ENCODE measurements around the gene RPL3.

The RPL3 gene

GRCh38 chr22:39279170-39279850 is 40.1 kb downstream of the RPL3 start:
- no peak for DNase-seq

GRCh38 chr22:39278040-39278439 is 41.4 kb downstream of the RPL3 start:
- DNase-seq, result no peak

GRCh38 chr22:39277142-39277607 is 42.2 kb downstream of the RPL3 start:
- no peak for DNase-seq

DNA sequence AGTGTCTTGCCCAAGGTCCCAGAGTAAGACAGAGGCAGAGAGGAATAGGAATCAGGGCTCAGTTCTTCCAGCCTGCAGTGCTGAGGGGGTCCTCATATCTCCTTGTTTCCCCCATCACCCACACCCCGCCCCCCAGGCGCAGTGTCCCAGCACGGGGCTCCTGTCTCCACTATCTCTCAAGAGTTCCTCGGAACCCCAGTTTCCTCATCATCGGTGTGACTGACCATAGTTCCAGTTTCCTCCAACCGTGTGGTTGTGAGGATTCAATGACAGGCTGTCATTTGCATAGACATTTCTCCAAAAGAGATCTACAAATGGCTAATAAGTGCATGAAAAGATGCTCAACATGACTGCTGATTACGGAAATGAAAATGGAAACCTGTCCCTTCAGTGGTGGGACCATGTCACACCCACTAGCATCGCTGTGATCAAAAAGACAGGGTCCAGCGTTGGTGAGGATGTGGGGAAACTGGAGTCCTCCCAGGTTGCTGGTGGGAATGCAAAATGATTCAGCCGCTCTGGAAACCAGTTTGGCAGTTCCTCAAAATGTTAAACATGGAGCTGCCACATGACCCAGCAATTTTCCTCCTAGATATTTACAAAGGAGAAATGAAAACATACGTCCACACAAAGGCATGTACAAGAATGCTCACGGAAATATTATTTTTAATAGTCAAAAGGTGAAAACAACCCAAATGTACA is 42.8 kb downstream of the RPL3 start:
- DNase-seq, result no peak

GRCh38 chr22:39275814-39276439 is 43.5 kb downstream of the RPL3 start:
- no peak for DNase-seq

DNA sequence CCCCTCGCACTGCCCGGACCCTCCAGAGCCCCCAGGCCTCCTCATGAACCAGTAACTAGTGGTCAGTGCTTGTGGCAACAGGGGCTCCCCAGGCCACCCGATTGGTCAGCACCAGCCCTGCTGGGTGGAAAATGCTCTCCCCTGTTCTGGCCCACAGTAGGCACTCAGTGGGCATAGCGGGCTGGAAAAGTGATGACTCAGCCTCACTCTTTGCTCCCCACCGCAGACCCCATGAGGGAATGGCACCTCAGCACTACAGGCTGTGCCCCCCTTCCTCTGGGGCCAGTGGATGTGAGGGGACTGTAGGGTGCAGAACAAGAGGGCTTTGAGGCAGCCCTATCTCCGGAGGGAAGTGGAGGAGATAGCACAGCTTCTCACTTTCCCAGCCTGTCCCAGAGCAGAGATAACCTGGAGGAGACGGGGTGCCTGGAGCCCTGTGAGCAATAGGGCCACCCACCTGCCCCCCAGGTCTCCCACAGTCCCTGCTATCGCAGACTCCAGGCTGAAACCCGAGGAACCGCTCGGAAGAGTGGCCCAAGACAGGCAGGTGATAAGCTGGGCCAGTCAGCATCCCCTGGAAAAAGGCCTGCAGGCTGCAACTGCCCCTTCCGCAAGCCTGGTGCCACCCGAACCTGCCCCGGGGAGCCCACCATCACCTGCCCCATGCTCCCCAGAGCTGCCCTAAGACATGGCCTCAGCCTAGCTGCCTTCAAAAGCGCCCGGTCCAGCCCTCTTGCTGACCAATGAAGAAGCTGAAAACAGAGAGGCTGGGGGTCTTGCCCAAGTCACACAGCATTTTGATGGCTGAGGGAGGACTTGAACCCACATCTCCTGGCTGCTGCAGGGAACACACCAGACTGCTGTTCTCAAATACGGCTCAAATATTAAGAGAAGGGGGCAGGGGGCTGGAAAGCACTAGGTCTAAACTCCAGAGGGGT is 45.2 kb downstream of the RPL3 start:
- no peak for DNase-seq

GRCh38 chr22:39270792-39271191 is 48.6 kb downstream of the RPL3 start:
- DNase-seq, result no peak

GRCh38 chr22:39270280-39270679 is 49.1 kb downstream of the RPL3 start:
- DNase-seq, result no peak

DNA sequence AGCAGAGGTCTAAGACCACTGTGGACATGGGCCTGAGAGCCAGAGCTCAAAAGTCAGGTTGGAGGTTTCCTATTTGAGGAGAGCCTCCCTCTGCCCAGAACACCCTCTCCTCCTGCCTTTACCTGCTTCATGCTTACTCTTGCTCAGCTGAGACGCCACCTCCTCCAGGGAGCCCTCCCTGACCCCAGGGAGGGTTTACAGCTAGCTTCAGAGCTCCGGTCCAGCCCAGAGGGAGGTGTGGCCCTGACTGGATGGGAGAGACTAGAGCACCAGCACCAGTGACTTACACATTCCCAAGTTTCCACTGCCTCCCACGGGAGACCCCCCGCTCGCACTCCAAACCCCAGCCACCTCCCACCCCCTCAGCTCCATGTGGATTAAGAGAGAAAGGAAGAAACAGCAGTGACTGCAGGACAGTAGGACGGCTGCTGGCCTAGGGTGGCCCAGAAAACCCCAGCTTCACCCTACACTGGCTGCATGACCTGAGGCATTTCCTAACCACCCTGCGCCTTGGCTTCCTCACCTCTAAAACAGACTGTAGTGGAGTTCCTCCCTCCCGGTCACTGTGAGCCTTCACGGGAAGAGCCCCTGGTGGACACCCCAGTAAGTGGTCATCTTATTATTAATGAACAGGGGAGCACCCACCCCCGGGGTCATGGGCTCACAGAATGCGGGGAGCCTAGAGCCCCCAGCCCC is 50.2 kb downstream of the RPL3 start:
- DNase-seq, result no peak

DNA sequence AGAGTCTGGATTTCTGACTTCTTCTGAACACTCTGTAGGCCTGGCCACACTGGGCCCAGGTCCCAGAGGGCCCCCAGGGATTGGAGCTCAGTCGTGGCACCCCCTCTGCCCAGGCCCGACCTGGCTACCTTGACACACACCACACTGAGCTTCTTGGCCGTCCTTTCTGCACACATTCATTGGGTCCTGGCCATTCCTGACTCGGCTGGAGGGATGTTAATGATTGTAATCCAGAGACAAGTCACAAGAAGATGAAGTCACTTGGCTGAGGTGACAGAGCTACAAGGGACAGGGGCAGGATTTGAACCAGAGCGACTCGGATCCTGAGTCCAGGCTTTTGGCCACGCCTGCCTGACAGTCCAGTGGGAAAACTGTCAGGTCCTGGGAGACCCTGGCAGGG is 50.8 kb downstream of the RPL3 start:
- DNase-seq, result no peak

DNA sequence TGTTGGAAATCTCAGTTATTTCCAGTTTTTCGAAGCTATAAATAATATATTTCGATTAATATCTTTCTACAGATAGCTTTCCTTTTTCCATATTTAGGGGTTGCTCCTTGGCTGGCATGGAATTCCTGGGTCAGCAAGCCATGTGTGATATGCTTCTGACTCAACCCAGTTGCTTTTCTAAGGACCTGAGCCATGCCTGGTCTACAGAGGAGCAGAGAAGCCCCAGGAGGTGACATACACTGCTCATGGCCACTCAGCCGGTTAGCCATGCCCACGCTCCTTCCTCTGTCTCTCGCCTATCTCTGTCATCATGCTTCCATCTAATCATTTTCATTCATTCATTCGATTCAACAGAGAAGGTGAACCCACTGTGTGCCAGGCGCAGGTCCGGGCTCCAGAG is 51.4 kb downstream of the RPL3 start:
- no peak for DNase-seq

DNA sequence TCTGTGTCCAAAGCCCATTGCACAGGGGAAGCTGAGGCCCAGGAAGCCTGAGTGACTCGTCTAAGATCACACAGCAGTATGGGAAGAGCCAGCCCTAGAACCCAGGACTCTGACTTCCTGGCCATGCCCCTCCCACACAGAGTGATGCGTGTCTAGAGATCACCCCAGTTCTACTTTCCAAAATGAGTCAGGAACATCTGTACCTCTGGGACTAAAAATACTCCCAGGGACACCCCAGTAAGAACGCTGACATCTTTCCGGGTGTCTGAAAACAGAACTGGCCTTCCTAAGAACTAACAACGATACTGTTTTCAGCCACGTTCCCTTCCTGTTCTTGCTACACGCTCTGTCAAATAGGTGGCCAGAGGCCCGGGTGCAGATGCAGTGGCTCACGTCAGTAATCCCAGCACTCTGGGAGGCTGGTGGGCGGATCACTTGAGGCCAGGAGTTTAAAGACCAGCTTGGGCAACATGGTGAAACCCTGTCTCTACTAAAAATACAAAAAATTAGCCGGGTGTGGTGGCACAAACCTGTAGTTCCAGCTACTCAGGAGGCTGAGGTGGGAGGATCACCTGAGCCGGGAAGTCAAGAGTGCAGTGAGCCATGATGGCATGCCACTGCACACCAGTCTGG is 52.9 kb downstream of the RPL3 start:
- no peak for DNase-seq

- no peak for DNase-seq
Observed at GRCh38 chr22:39265143-39265886, 54.1 kb downstream of the RPL3 start.

DNA sequence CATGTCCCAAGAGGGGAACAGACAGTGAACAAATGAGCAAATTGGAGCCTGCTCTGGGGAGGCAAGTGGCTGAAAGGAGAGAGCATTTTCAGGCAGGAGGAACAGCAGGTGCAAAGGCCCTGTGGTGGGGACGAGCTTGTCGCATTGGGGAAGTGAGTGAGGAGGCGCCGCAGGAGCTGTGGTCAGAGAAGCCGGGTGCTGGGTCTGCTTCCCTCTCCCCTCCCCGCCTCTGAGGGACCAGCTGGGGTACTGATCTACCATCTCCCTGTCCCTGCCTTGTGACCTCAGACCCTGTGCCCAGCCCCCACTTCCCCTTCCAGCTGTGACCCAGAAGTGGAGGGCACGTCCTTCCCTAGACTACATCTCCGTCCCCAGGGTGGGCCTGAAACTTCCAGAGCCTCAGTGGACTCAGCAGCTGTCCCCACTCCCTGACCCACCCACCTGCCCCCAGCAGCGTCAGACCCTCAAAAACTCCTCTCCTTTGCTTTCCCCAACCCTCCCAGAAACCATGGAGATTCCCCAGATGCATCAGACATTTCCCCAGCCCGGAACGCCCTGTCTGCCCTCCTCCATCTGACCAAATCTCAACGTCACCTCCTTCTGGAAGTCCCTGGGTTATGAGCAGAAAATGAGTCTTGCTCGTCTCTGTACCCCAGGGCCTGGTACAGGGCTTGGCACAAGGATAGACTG is 54.9 kb downstream of the RPL3 start:
- DNase-seq, result no peak

- DNase-seq, result no peak
Observed at GRCh38 chr22:39263626-39264348, 55.6 kb downstream of the RPL3 start.
